A549 (cell line): Measurements from ENCODE around the gene SDF4. TPM values are rescaled to one million over a fixed set of nuclear protein-coding genes. Genes with fewer than 3 reads are reported as not detected.

ENCODE experiments used
- ATAC-seq, 2 experiments: fragments of 200-7000 bp in 1 of 2; fragments of >200 bp in 1 of 2; cut with Nextera tagmentation in 1 of 2; cut with Tn5 transposase in 1 of 2; 3 replicates each; pipeline versions ENCODE4 v1.8.0 to v1.9.1; 2018 to 2020; ENCODE audit warnings: mild to moderate bottlenecking in 1 of 2, moderate library complexity in 1 of 2
- CTCF ChIA-PET: fragments of 300-600 bp; sonication (Branson Sonifier 250); formaldehyde crosslinking; extraction: SDS; loops from one replicate; lab custom pipeline; 2021; ENCODE audit warnings: antibody characterized with exemption, inconsistent platforms; lab: Yijun Ruan, JAX
- POLR2A ChIA-PET: fragments of 350-600 bp; formaldehyde crosslinking; extraction: SDS; loops from one replicate; lab custom pipeline; 2021; ENCODE audit warnings: antibody characterized with exemption, inconsistent platforms; lab: Yijun Ruan, JAX
- DNase-seq, 2 experiments: peaks; one replicate each; pipeline versions ENCODE4 v3.0.0 to v3.0.0-alpha.2; 2011 to 2016; ENCODE audit warnings: low read depth in 1 of 2, low spot score in 1 of 2
- FAIRE-seq: peaks from 2 replicates; lab custom pipeline; 2011; peaks lifted over from hg19 to GRCh38; lab: Jason Lieb, UNC
- H3K27ac ChIP-seq, 2 experiments: fragments of >200 bp; sonication (Bioruptor Twin); formaldehyde crosslinking; 3 replicates each; pipeline ENCODE4 v1.5.1; 2016 to 2017
- H3K4me1 ChIP-seq: fragments of >200 bp; sonication (Bioruptor Twin); formaldehyde crosslinking; 3 replicates; pipeline ENCODE4 v1.6.1; 2016
- H3K4me2 ChIP-seq: fragments of >200 bp; sonication (Bioruptor Twin); formaldehyde crosslinking; 3 replicates; pipeline ENCODE4 v1.6.1; 2016
- H3K4me3 ChIP-seq: fragments of >200 bp; sonication (Bioruptor Twin); formaldehyde crosslinking; 3 replicates; pipeline ENCODE4 v1.5.1; 2016
- H3K9me3 ChIP-seq: fragments of >200 bp; sonication (Bioruptor Twin); formaldehyde crosslinking; 3 replicates; pipeline ENCODE4 v1.6.1; 2016
- CBX2 ChIP-seq: fragments of 200-600 bp; sonication (generic); IDR thresholded peaks from 2 replicates; pipeline ENCODE4 v1.6.1; 2016; ENCODE audit warnings: low read depth, mild to moderate bottlenecking, borderline replicate concordance
- CBX8 ChIP-seq: fragments of 200-600 bp; sonication (generic); IDR thresholded peaks from 2 replicates; pipeline ENCODE4 v1.6.1; 2016
- CHD2 ChIP-seq: fragments of 150-350 bp; IDR thresholded peaks from 2 replicates; pipeline ENCODE4 v1.6.1; 2014; ENCODE audit warnings: low read length; ENCODE audit not compliant: partially characterized antibody
- E2F6 ChIP-seq: IDR thresholded peaks from 2 replicates; pipeline ENCODE4 v1.6.1; 2012; ENCODE audit warnings: low read depth, borderline replicate concordance
- FOSB ChIP-seq: fragments of 250-450 bp; sonication (Bioruptor Pico); IDR thresholded peaks from 2 replicates; pipeline ENCODE4 v1.5.0; 2020; ENCODE audit warnings: mild to moderate bottlenecking, moderate library complexity
- FOXS1 ChIP-seq: fragments of 250-450 bp; sonication (Bioruptor Pico); IDR thresholded peaks from 2 replicates; pipeline ENCODE4 v1.5.0; 2020; ENCODE audit warnings: mild to moderate bottlenecking, moderate library complexity
- HEYL ChIP-seq: fragments of 250-450 bp; sonication (Bioruptor Pico); IDR thresholded peaks from 2 replicates; pipeline ENCODE4 v1.8.0; 2021; ENCODE audit warnings: mild to moderate bottlenecking, moderate library complexity
- JUN ChIP-seq, 2 experiments: fragments of >200 bp; sonication (Bioruptor Twin); formaldehyde crosslinking; IDR thresholded peaks; 2 replicates in 1 of 2; 3 replicates in 1 of 2; pipeline ENCODE4 v1.6.1; 2016 to 2017
- JUNB ChIP-seq: fragments of >200 bp; sonication (Bioruptor Twin); formaldehyde crosslinking; IDR thresholded peaks from 2 replicates; pipeline ENCODE4 v1.6.1; 2016
- KDM1A ChIP-seq: fragments of 200-600 bp; sonication (generic); IDR thresholded peaks from 2 replicates; pipeline ENCODE4 v1.6.1; 2016; ENCODE audit warnings: low read depth, mild to moderate bottlenecking
- MAFK ChIP-seq: fragments of 450-650 bp; IDR thresholded peaks from 2 replicates; pipeline ENCODE4 v1.6.1; 2014; ENCODE audit not compliant: partially characterized antibody
- MAX ChIP-seq: IDR thresholded peaks from 2 replicates; pipeline ENCODE4 v1.6.1; 2012
- MAZ ChIP-seq: fragments of 150-350 bp; IDR thresholded peaks from 2 replicates; pipeline ENCODE4 v1.6.1; 2014; ENCODE audit warnings: antibody characterized with exemption, low read depth, low read length, borderline replicate concordance
- NFE2L2 ChIP-seq: fragments of 150-350 bp; conservative IDR thresholded peaks from 2 replicates; pipeline ENCODE4 v1.6.1; 2014; ENCODE audit warnings: low read length
- NPAS2 ChIP-seq: fragments of 250-450 bp; sonication (Bioruptor Pico); IDR thresholded peaks from 2 replicates; pipeline ENCODE4 v1.8.0; 2022; ENCODE audit warnings: mild to moderate bottlenecking, moderate library complexity, borderline replicate concordance
- NR3C1 ChIP-seq: fragments of >200 bp; sonication (Bioruptor Twin); formaldehyde crosslinking; IDR thresholded peaks from 3 replicates; pipeline ENCODE4 v1.6.1; 2017
- POLR2A ChIP-seq: IDR thresholded peaks from 2 replicates; pipeline ENCODE4 v1.6.1; 2012; ENCODE audit warnings: mild to moderate bottlenecking, low read length
- RAD21 ChIP-seq, 2 experiments: fragments of >200 bp in 1 of 2; sonication (Bioruptor Twin) in 1 of 2; formaldehyde crosslinking in 1 of 2; IDR thresholded peaks in 1 of 2; conservative IDR thresholded peaks in 1 of 2; 2 replicates in 1 of 2; 3 replicates in 1 of 2; pipeline ENCODE4 v1.6.1; 2012 to 2018; ENCODE audit warnings: inconsistent platforms in 1 of 2
- RCOR1 ChIP-seq: fragments of 150-350 bp; IDR thresholded peaks from 2 replicates; pipeline ENCODE4 v1.6.1; 2014; ENCODE audit warnings: antibody characterized with exemption, low read length, low read depth
- RNF2 ChIP-seq: fragments of 200-600 bp; sonication (generic); IDR thresholded peaks from 2 replicates; pipeline ENCODE4 v1.6.1; 2016; ENCODE audit warnings: low read depth, mild to moderate bottlenecking, antibody characterized with exemption, moderate library complexity, borderline replicate concordance
- SMC3 ChIP-seq: fragments of >200 bp; sonication (Bioruptor Twin); formaldehyde crosslinking; IDR thresholded peaks from 3 replicates; pipeline ENCODE4 v1.6.1; 2018; ENCODE audit warnings: inconsistent platforms
- SREBF2 ChIP-seq: fragments of 450-650 bp; IDR thresholded peaks from 2 replicates; pipeline ENCODE4 v1.6.1; 2014; ENCODE audit warnings: mild to moderate bottlenecking, moderate library complexity
- TFCP2L1 ChIP-seq: fragments of 250-450 bp; sonication (Bioruptor Pico); IDR thresholded peaks from 2 replicates; pipeline ENCODE4 v1.5.0; 2021; ENCODE audit warnings: mild to moderate bottlenecking
- TP53 ChIP-seq: fragments of 250-450 bp; sonication (Bioruptor Pico); IDR thresholded peaks from 2 replicates; pipeline ENCODE4 v1.5.0; 2021; ENCODE audit warnings: mild to moderate bottlenecking, moderate library complexity
- USF2 ChIP-seq: fragments of 450-650 bp; IDR thresholded peaks from 2 replicates; pipeline ENCODE4 v1.6.1; 2014; ENCODE audit warnings: antibody characterized with exemption
- ZC3H11A ChIP-seq: fragments of 450-650 bp; IDR thresholded peaks from 2 replicates; pipeline ENCODE4 v1.6.1; 2014; ENCODE audit warnings: antibody characterized with exemption, mild to moderate bottlenecking
- ZNF302 ChIP-seq: fragments of 250-450 bp; sonication (Bioruptor Pico); IDR thresholded peaks from 2 replicates; pipeline ENCODE4 v1.9.0; 2021; ENCODE audit warnings: inconsistent platforms, mild to moderate bottlenecking, moderate library complexity
- ZSCAN20 ChIP-seq: fragments of 250-450 bp; sonication (Bioruptor Pico); IDR thresholded peaks from 2 replicates; pipeline ENCODE4 v1.8.0; 2022; ENCODE audit warnings: mild to moderate bottlenecking, moderate library complexity
- WGBS: methylation state at CpG from one replicate; pipeline ENCODE4 v1.1.6; 2017; ENCODE audit errors: missing lambda C conversion rate; 5-methylcytosine and 5-hydroxymethylcytosine counted together
- polyA plus RNA-seq, 4 experiments: library from polyadenylated mRNA; depleted of rRNA in 3 of 4; stranded (reverse); fragments of >200 nt; fragmentation: RNase III in 1 of 4; extraction: RNeasy Plus Mini Kit Qiagen cat#74134 plus additional on column Dnase treatment in 1 of 4; gene quantifications; 2 replicates in 3 of 4; 3 replicates in 1 of 4; pipeline ENCODE4 v1.2.3, GENCODE V29; 2011 to 2017
- TF ChIP-seq, protein P1 (sequence below): fragments of >200 bp; sonication (Bioruptor Twin); formaldehyde crosslinking; IDR thresholded peaks from 3 replicates; pipeline ENCODE4 v1.6.1; 2016
- TF ChIP-seq, protein P2 (sequence below): fragments of >200 bp; sonication (Bioruptor Twin); formaldehyde crosslinking; IDR thresholded peaks from 2 replicates; pipeline ENCODE4 v1.6.1; 2016

The SDF4 gene
- polyA plus RNA-seq, 2 of the 4 experiments (the other 2 are of a cell fraction) = 58.3 to 97.4 TPM

DNA sequence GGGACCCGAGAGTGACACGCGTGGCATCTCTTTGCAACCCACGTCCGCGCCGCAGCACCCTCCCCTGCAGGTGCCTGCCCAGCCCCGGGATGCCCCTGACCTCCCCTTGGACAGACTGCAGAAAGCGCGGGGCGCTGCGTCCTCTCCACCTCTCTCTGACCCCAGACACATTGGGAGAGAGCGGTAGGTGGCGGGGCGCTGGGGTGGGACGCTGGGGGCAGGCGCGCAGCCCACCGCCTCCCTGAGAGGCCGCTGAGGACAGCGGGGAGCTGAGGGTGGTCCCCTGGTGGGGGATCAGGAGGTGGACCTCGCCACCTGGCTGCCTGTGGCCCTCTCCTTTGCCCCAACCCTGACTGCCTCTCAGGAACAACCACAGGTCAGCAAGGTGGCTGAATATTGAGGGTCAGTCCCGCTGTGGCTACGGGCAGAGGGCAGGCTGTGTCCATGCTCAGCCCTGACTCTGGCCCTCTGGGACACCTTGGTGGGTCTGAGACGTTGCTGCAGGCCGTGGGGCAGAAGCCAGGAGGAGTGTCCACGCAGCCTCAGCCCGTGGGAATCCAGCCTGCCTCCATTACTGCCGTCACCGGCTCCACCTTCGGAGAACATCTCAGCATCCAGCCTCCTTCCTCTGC, 42.6 kb upstream of the SDF4 start:
- Histone ChIP-seq H3K9me3 (no peaks in the 10 kb centered on the region), H3K4me2 (peak overlapping the region; percentile 88), H3K4me3 (peak overlapping the region; percentile 99), H3K27ac (peak overlapping the region; percentile 95 to 99), H3K4me1 (peaks cover 17% of the 10 kb centered on the region)
- WGBS = 55% methylated on average over 15 of the region's 31 CpGs
- no peak for DNase-seq
- ChIA-PET POLR2A (no interaction called here), CTCF (interaction anchor here (1.0 kb wide), 1 partner anchor 16 kb away, joined by 3 read pairs; no protein-coding TSS in a partner anchor)
- peak in 1 of 2 experiments; percentile 61; a peak in 5 of 6 replicates for ATAC-seq
- TF ChIP-seq TP53 (CRISPR knock-in tag) (no peak), TFCP2L1 (CRISPR knock-in tag) (no peak), SREBF2 (no peak), FOSB (no peak), CHD2 (no peak), KDM1A (no peak), FOXS1 (no peak), NFE2L2 (no peak), ZNF302 (CRISPR knock-in tag) (no peak), JUN (IDR thresholded peaks at IDR 0.05) (no peak), RCOR1 (no peak), CBX8 (no peak), MAFK (no peak), NR3C1 (no peak)
- FAIRE-seq = no peak

- CTCF ChIA-PET = interaction anchor here (0.6 to 1.0 kb wide), 2 partner anchors 17 to 78 kb away, joined by 3 read pairs; no protein-coding TSS in a partner anchor
- DNase-seq = peak; percentile 75 to 93
- peaks cover 17% of the 10 kb centered on the region for H3K4me1 ChIP-seq
- WGBS = no CpG with 5 or more reads among the region's 105 CpGs
- peak within 1 kb of the TSS; percentile 93 for H3K4me2 ChIP-seq
- TF ChIP-seq CHD2 (peak; percentile 38), MAX (peak; percentile 36; the same call in 1 of the 2 replicates), NR3C1 (no peak), E2F6 (peak; percentile 38; the same call in 1 of the 2 replicates), POLR2A (peak; percentile 65), JUN (IDR thresholded peaks at IDR 0.05) (peak; percentile 24 to 82; a peak in 3 of 5 replicates)
- TF ChIP-seq, protein P1, sequence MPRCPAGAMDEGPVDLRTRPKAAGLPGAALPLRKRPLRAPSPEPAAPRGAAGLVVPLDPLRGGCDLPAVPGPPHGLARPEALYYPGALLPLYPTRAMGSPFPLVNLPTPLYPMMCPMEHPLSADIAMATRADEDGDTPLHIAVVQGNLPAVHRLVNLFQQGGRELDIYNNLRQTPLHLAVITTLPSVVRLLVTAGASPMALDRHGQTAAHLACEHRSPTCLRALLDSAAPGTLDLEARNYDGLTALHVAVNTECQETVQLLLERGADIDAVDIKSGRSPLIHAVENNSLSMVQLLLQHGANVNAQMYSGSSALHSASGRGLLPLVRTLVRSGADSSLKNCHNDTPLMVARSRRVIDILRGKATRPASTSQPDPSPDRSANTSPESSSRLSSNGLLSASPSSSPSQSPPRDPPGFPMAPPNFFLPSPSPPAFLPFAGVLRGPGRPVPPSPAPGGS = 0 out of 3 replicates have a peak, but pooled peaks have one; percentile 45
- TF ChIP-seq, protein P2, sequence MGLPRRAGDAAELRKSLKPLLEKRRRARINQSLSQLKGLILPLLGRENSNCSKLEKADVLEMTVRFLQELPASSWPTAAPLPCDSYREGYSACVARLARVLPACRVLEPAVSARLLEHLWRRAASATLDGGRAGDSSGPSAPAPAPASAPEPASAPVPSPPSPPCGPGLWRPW = no peak
- TF ChIP-seq, all 56 proteins: peak for 6
- H3K27ac ChIP-seq = peak within 1 kb of the TSS; percentile 95 to 99
- no peaks in the 10 kb centered on the region for H3K9me3 ChIP-seq
- H3K4me3 ChIP-seq = peak within 1 kb of the TSS; percentile 99
- ATAC-seq (peak; percentile 94 to 95), FAIRE-seq (no peak)
- POLR2A ChIA-PET = interaction anchor here (0.6 to 0.7 kb wide), 2 partner anchors 8 to 16 kb away, joined by 3 to 5 read pairs; no protein-coding TSS in a partner anchor
These were observed 41.9 kb upstream of the SDF4 start, which contains the start of gene UBE2J2 for GRCh38 chr1:1273512-1274298. TSS of gene UBE2J2 (minus strand) at chr1:1273854. CDS start at chr1:1267992, 5,862 bp downstream.

DNA sequence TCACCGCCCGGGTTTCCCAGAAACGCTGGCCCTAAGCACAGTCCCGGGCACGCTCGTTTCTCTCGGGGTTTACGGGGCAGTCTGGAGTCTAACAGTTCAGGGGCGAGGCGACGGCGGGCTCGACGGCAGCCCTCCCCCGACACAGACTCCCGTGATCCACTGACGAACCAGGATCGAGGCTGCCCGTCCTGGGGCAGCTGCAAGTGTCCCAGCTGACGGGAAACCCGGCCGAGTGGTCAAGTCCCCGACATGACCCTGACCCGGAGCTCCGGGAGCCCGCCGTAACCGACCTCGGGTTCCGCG, 41.4 kb upstream of the SDF4 start:
- DNase-seq (no peak), ATAC-seq (no peak), FAIRE-seq (no peak)
- Histone ChIP-seq H3K9me3 (no peaks in the 10 kb centered on the region), H3K27ac (peak overlapping the region; percentile 95 to 99), H3K4me2 (peak overlapping the region; percentile 93), H3K4me3 (peak overlapping the region; percentile 99), H3K4me1 (peaks cover 17% of the 10 kb centered on the region)
- POLR2A ChIA-PET = interaction anchor here (0.6 to 0.7 kb wide), 2 partner anchors 9 to 16 kb away, joined by 3 to 5 read pairs; no protein-coding TSS in a partner anchor
- no CpG with 5 or more reads among the region's 31 CpGs for WGBS
- CTCF ChIA-PET = interaction anchor here (0.6 to 1.0 kb wide), 2 partner anchors 17 to 78 kb away, joined by 3 read pairs; no protein-coding TSS in a partner anchor
- no peak for TF ChIP-seq USF2
- TF ChIP-seq TFCP2L1 (CRISPR knock-in tag) = no peak
- no peak for TF ChIP-seq SMC3
- no peak for TF ChIP-seq MAZ
- TF ChIP-seq ZC3H11A = no peak
- no peak for TF ChIP-seq NR3C1
- no peak for TF ChIP-seq RNF2
- no peak for TF ChIP-seq RAD21 (conservative IDR thresholded peaks at IDR 0.05 in 1 of 2, IDR thresholded peaks at IDR 0.05 in 1 of 2)
- no peak for TF ChIP-seq JUNB
- TF ChIP-seq ZNF302 (CRISPR knock-in tag) = no peak
- TF ChIP-seq NFE2L2 = no peak
- no peak for TF ChIP-seq MAX
- no peak for TF ChIP-seq ZSCAN20 (CRISPR knock-in tag)
- no peak for TF ChIP-seq CBX2
- TF ChIP-seq RCOR1 = no peak
- no peak for TF ChIP-seq HEYL (CRISPR knock-in tag)
- no peak for TF ChIP-seq NPAS2 (CRISPR knock-in tag)
- no peak for TF ChIP-seq TP53 (CRISPR knock-in tag)
